H1 (cell line): ENCODE data around the gene PRKCZ. TPM values are rescaled to one million over a fixed set of nuclear protein-coding genes. Genes with fewer than 3 reads are reported as not detected.

ENCODE experiments used
- CTCF ChIA-PET: fragments of 300-600 bp; sonication (Branson Sonifier 250); formaldehyde crosslinking; loops from one replicate; lab custom pipeline; 2021; ENCODE audit not compliant: partially characterized antibody; lab: Charles Lee
- POLR2A ChIA-PET: fragments of 300-600 bp; sonication (Branson Sonifier 250); formaldehyde crosslinking; loops from one replicate; lab custom pipeline; 2021; ENCODE audit warnings: inconsistent platforms; ENCODE audit not compliant: partially characterized antibody; lab: Charles Lee
- DNase-seq, 2 experiments: peaks; one replicate each; pipeline versions ENCODE4 v3.0.0 to v3.0.0-alpha.2; 2010 to 2022; ENCODE audit warnings: low spot score in 2 of 2, low read depth in 1 of 2, mixed read lengths in 1 of 2
- FAIRE-seq: peaks from 2 replicates; lab custom pipeline; 2011; peaks lifted over from hg19 to GRCh38; lab: Jason Lieb, UNC
- H2AFZ ChIP-seq: 2 replicates; pipeline ENCODE4 v1.8.1; 2012; ENCODE audit warnings: low read length, inconsistent platforms
- H2AK5ac ChIP-seq: 2 replicates; pipeline ENCODE4 v1.6.1; 2013; ENCODE audit warnings: low read depth, low read length
- H2BK120ac ChIP-seq: replicated peaks from 2 replicates; pipeline ENCODE3; 2013; ENCODE audit warnings: low read depth, low read length, inconsistent platforms
- H2BK12ac ChIP-seq: 2 replicates; pipeline ENCODE4 v1.6.1; 2013; ENCODE audit warnings: low read depth, low read length
- H2BK15ac ChIP-seq: 2 replicates; pipeline ENCODE4 v1.6.1; 2013; ENCODE audit warnings: low read length
- H2BK20ac ChIP-seq: 2 replicates; pipeline ENCODE4 v1.6.1; 2013; ENCODE audit warnings: low read length
- H2BK5ac ChIP-seq: 2 replicates; pipeline ENCODE4 v1.6.1; 2013; ENCODE audit warnings: low read depth, low read length
- H3K14ac ChIP-seq: 2 replicates; pipeline ENCODE4 v1.6.1; 2013; ENCODE audit warnings: inconsistent platforms; ENCODE audit not compliant: insufficient read length
- H3K18ac ChIP-seq: 2 replicates; pipeline ENCODE4 v1.6.1; 2013; ENCODE audit warnings: low read length; ENCODE audit errors: extremely low read depth
- H3K23ac ChIP-seq: 2 replicates; pipeline ENCODE4 v1.6.1; 2013; ENCODE audit warnings: inconsistent platforms; ENCODE audit not compliant: insufficient read length
- H3K23me2 ChIP-seq: 2 replicates; pipeline ENCODE4 v1.6.1; 2013; ENCODE audit warnings: low read depth, low read length
- H3K27ac ChIP-seq: 2 replicates; pipeline ENCODE4 v1.6.1; 2011; ENCODE audit warnings: low read depth, low read length, inconsistent platforms
- H3K27me3 ChIP-seq, 4 experiments: replicated peaks in 1 of 4; 1 replicate in 1 of 4; 2 replicates in 3 of 4; pipeline versions ENCODE4 v1.6.1 to v1.8.1; 2011 to 2013; ENCODE audit warnings: low read length in 3 of 4, mild to moderate bottlenecking in 3 of 4, inconsistent platforms in 2 of 4, mixed read lengths in 2 of 4, moderate library complexity in 1 of 4; ENCODE audit not compliant: control insufficient read depth in 3 of 4, insufficient read depth in 3 of 4; ENCODE audit errors: extremely low read depth in 1 of 4
- H3K36me3 ChIP-seq, 4 experiments: 2 replicates each; pipeline versions ENCODE4 v1.6.1 to v1.8.1; 2011 to 2013; ENCODE audit warnings: mild to moderate bottlenecking in 4 of 4, low read length in 3 of 4, moderate library complexity in 2 of 4, control low read depth in 1 of 4, inconsistent platforms in 1 of 4; ENCODE audit not compliant: insufficient read depth in 4 of 4, control insufficient read depth in 2 of 4
- H3K4ac ChIP-seq: replicated peaks from 2 replicates; pipeline ENCODE3; 2013; ENCODE audit warnings: low read length, low read depth, mixed read lengths, inconsistent platforms; ENCODE audit not compliant: insufficient read length
- H3K4me1 ChIP-seq, 4 experiments: replicated peaks in 1 of 4; 1 replicate in 1 of 4; 2 replicates in 3 of 4; pipeline versions ENCODE4 v1.6.1 to v1.8.1; 2011 to 2013; ENCODE audit warnings: low read length in 3 of 4, inconsistent platforms in 2 of 4, mixed read lengths in 1 of 4; ENCODE audit not compliant: insufficient read depth in 4 of 4, control insufficient read depth in 3 of 4
- H3K4me2 ChIP-seq, 2 experiments: 2 replicates each; pipeline versions ENCODE4 v1.6.1 to v1.8.1; 2011 to 2013; ENCODE audit warnings: low read depth in 2 of 2, low read length in 2 of 2, control low read depth in 1 of 2, inconsistent platforms in 1 of 2, mild to moderate bottlenecking in 1 of 2; ENCODE audit not compliant: insufficient read depth in 1 of 2
- H3K4me3 ChIP-seq, 4 experiments: fragments of 200-600, 300-600 bp in 1 of 4; sonication (generic), shearing (Covaris generic), sonication (Bioruptor Twin) in 1 of 4; 2 replicates each; pipeline versions ENCODE4 v1.5.1 to v1.8.1; 2011 to 2016; ENCODE audit warnings: low read length in 4 of 4, low read depth in 3 of 4, control low read depth in 2 of 4, inconsistent platforms in 2 of 4, mild to moderate bottlenecking in 2 of 4, mixed read lengths in 1 of 4, moderate library complexity in 1 of 4; ENCODE audit not compliant: insufficient read depth in 2 of 4; ENCODE audit errors: extremely low read depth in 1 of 4
- H3K56ac ChIP-seq: replicated peaks from 2 replicates; pipeline ENCODE3; 2013; ENCODE audit warnings: low read depth, mild to moderate bottlenecking, mixed read lengths, low read length, inconsistent platforms; ENCODE audit not compliant: insufficient read length
- H3K79me1 ChIP-seq: 2 replicates; pipeline ENCODE4 v1.6.1; 2013; ENCODE audit warnings: low read depth, low read length, control low read depth
- H3K79me2 ChIP-seq, 2 experiments: 2 replicates each; pipeline versions ENCODE4 v1.6.1 to v1.8.1; 2012 to 2013; ENCODE audit warnings: low read length in 2 of 2, mild to moderate bottlenecking in 2 of 2, inconsistent platforms in 1 of 2; ENCODE audit not compliant: insufficient read depth in 2 of 2, control insufficient read depth in 1 of 2
- H3K9ac ChIP-seq, 4 experiments: replicated peaks in 1 of 4; 1 replicate in 1 of 4; 2 replicates in 3 of 4; pipeline versions ENCODE4 v1.6.1 to v1.8.1; 2011 to 2013; ENCODE audit warnings: low read depth in 3 of 4, low read length in 3 of 4, control low read depth in 2 of 4, mild to moderate bottlenecking in 2 of 4, moderate library complexity in 2 of 4, inconsistent platforms in 1 of 4; ENCODE audit errors: extremely low read depth in 1 of 4
- H3K9me3 ChIP-seq, 2 experiments: 2 replicates each; pipeline versions ENCODE4 v1.6.1 to v1.8.1; 2012 to 2013; ENCODE audit warnings: mild to moderate bottlenecking in 2 of 2, moderate library complexity in 2 of 2, control low read depth in 1 of 2, inconsistent platforms in 1 of 2, low read depth in 1 of 2, low read length in 1 of 2, mixed read lengths in 1 of 2; ENCODE audit not compliant: insufficient read depth in 2 of 2
- H4K20me1 ChIP-seq, 2 experiments: replicated peaks in 1 of 2; 2 replicates each; pipeline versions ENCODE3 to v1.8.1; 2011 to 2013; ENCODE audit warnings: inconsistent platforms in 2 of 2, low read length in 2 of 2, mild to moderate bottlenecking in 1 of 2; ENCODE audit not compliant: insufficient read depth in 2 of 2, control insufficient read depth in 1 of 2
- H4K5ac ChIP-seq: 2 replicates; pipeline ENCODE4 v1.6.1; 2013; ENCODE audit warnings: low read length, low read depth, mixed read lengths, inconsistent platforms; ENCODE audit not compliant: insufficient read length
- H4K8ac ChIP-seq: 2 replicates; pipeline ENCODE4 v1.8.0; 2013; ENCODE audit warnings: mild to moderate bottlenecking, moderate library complexity, low read length, inconsistent platforms; ENCODE audit not compliant: insufficient read depth; ENCODE audit errors: extremely low read depth
- H4K91ac ChIP-seq: replicated peaks from 2 replicates; pipeline ENCODE3; 2013; ENCODE audit warnings: low read length, mixed read lengths, inconsistent platforms; ENCODE audit not compliant: insufficient read length
- EGR1 ChIP-seq: IDR thresholded peaks from 2 replicates; pipeline ENCODE4 v1.6.1; 2011; ENCODE audit warnings: low read depth, low read length, borderline replicate concordance
- EZH2 ChIP-seq: fragments of 200-600 bp; sonication (generic); IDR thresholded peaks from 2 replicates; pipeline ENCODE4 v1.7.1; 2012; ENCODE audit warnings: low read depth, mild to moderate bottlenecking, moderate library complexity, low read length, inconsistent platforms; ENCODE audit not compliant: severe bottlenecking
- HDAC2 ChIP-seq, 2 experiments: fragments of 300-600 bp in 1 of 2; sonication (generic) in 1 of 2; IDR thresholded peaks; 2 replicates each; pipeline ENCODE4 v1.6.1; 2011 to 2012; ENCODE audit warnings: low read depth in 2 of 2, low read length in 2 of 2, mild to moderate bottlenecking in 2 of 2, moderate library complexity in 2 of 2, borderline replicate concordance in 1 of 2, inconsistent platforms in 1 of 2
- HDAC6 ChIP-seq: IDR thresholded peaks from one replicate; pipeline ENCODE4 v1.7.1; 2012; ENCODE audit warnings: low read depth, mild to moderate bottlenecking, inconsistent platforms, low read length, moderate library complexity
- RFX5 ChIP-seq: IDR thresholded peaks from 2 replicates; pipeline ENCODE4 v1.6.1; 2011; ENCODE audit warnings: low read depth, low read length, improper control_type of control experiment, borderline replicate concordance
- WGBS, 2 experiments: shearing (Covaris generic) in 1 of 2; methylation state at CpG; one replicate each; pipeline versions ENCODE4 v1.1.6 to v1.1.7; 2013 to 2015; ENCODE audit warnings: low lambda C conversion rate in 2 of 2, mixed read lengths in 2 of 2, inconsistent platforms in 1 of 2, low coverage in 1 of 2, missing lambda C conversion rate in 1 of 2; ENCODE audit not compliant: insufficient replicate concordance in 2 of 2, insufficient coverage in 1 of 2, insufficient read length in 1 of 2; ENCODE audit errors: extremely low coverage in 1 of 2, missing lambda C conversion rate in 1 of 2; 5-methylcytosine and 5-hydroxymethylcytosine counted together
- polyA plus RNA-seq, 7 experiments: library from polyadenylated mRNA; depleted of rRNA in 3 of 7; stranded (reverse) in 5 of 7; unstranded in 2 of 7; fragments of >200 nt in 5 of 7; fragments of 200-250 nt in 2 of 7; gene quantifications; 1 replicate in 5 of 7; 2 replicates in 1 of 7; 4 replicates in 1 of 7; pipeline versions ENCODE4 v1.2.1 to v1.2.3, GENCODE V29; 2011 to 2013; ENCODE audit warnings: missing spikeins in 2 of 7, mixed read lengths in 2 of 7
- total RNA-seq: library from RNA; stranded (reverse); fragmentation: NEBNext Ultra II Directional; extraction: Animal tissue kit (Norgen Biotek cat#: 25700); gene quantifications from 2 replicates; pipeline ENCODE4 v1.2.1, GENCODE V29; 2021
- TF ChIP-seq, protein P1 (sequence below): IDR thresholded peaks from 2 replicates; pipeline ENCODE4 v1.6.1; 2012; ENCODE audit warnings: inconsistent platforms
- TF ChIP-seq, protein P2 (sequence below): IDR thresholded peaks from 2 replicates; pipeline ENCODE4 v1.6.1; 2011; ENCODE audit warnings: low read depth, mild to moderate bottlenecking, low read length; ENCODE audit not compliant: insufficient read depth

The PRKCZ gene
- total and polyA plus RNA-seq, 2 of the 8 experiments (the other 6 are each of a cell fraction or from before 2014, with no cell fraction given): 37.4 to 45.1 TPM

DNA sequence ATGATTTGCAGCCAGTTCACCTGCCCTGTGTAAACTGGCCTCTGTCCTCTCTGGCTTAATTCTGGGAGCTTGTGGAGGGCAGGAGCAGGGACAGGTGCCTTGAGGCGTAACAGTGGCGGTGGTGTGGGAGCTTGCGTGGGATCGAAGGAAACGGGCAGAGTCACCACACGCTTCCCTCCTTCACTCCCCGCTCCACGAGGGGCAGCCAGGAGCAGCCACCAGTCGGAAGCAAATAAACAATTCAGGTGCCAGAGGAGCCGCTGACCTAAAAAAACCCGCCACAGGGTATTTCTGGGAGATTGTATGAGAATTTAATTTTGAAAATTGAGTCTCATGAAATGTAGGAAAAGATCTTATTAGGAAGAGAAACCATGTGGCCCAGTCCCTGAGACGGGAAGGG is 118.3 kb downstream of the PRKCZ start:
- POLR2A ChIA-PET: no interaction called here
- no peak overlapping the region for H3K4me2 ChIP-seq
- no peak overlapping the region for H3K14ac ChIP-seq
- H2AK5ac ChIP-seq: no peak overlapping the region
- DNase-seq (no peak), FAIRE-seq (no peak)
- WGBS, 2 experiments: 82% methylated on average over 12 of the region's 12 CpGs; no CpG with 5 or more reads in 1 of the 2 experiments
- H2BK15ac ChIP-seq: no peak overlapping the region
- no peak for TF ChIP-seq EZH2
- TF ChIP-seq, protein P1, sequence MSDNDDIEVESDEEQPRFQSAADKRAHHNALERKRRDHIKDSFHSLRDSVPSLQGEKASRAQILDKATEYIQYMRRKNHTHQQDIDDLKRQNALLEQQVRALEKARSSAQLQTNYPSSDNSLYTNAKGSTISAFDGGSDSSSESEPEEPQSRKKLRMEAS: no peak
- no peak for TF ChIP-seq RFX5
- TF ChIP-seq HDAC6: no peak
- no peak for TF ChIP-seq EGR1
- TF ChIP-seq HDAC2 (IDR thresholded peaks at IDR 0.05; ENCODE audit: borderline replicate concordance in 1 of 2, low read depth in 2 of 2, low read length in 2 of 2): no peak
- TF ChIP-seq, protein P2, sequence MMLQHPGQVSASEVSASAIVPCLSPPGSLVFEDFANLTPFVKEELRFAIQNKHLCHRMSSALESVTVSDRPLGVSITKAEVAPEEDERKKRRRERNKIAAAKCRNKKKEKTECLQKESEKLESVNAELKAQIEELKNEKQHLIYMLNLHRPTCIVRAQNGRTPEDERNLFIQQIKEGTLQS: no peak
- no peak overlapping the region for H4K5ac ChIP-seq
- peaks cover 0 to 6% of the 10 kb centered on the region in 2 experiments for H4K20me1 ChIP-seq
- no peak overlapping the region for H3K56ac ChIP-seq
- no peak overlapping the region for H3K4me3 ChIP-seq
- H2AFZ ChIP-seq: no peak overlapping the region
- no peaks in the 10 kb centered on the region for H3K27me3 ChIP-seq
- no peak overlapping the region for H2BK20ac ChIP-seq
- H3K23me2 ChIP-seq: no peaks in the 10 kb centered on the region
- peaks cover 0 to 6% (median under 1%) of the 10 kb centered on the region in 4 experiments; a peak in 3 of 8 replicates for H3K36me3 ChIP-seq
- H4K91ac ChIP-seq: no peak overlapping the region
- H3K4me1 ChIP-seq: peaks cover 0 to 3% (median 0%) of the 10 kb centered on the region in 4 experiments; a peak in 2 of 7 replicates
- H2BK12ac ChIP-seq: no peak overlapping the region
- no peak overlapping the region for H4K8ac ChIP-seq
- CTCF ChIA-PET: interaction anchor here (0.7 kb wide), 2 partner anchors 9 to 272 kb away, joined by 3 read pairs; no protein-coding TSS in a partner anchor
- no peak overlapping the region for H3K18ac ChIP-seq
- H3K27ac ChIP-seq: no peak overlapping the region
- no peak overlapping the region for H2BK5ac ChIP-seq
- no peak overlapping the region for H3K23ac ChIP-seq
- no peak overlapping the region for H2BK120ac ChIP-seq
- no peak overlapping the region for H3K4ac ChIP-seq
- no peaks in the 10 kb centered on the region; a peak in 1 of 4 replicates for H3K79me2 ChIP-seq
- no peaks in the 10 kb centered on the region for H3K9me3 ChIP-seq
- no peaks in the 10 kb centered on the region; the same call in none of the 2 replicates for H3K79me1 ChIP-seq
- H3K9ac ChIP-seq: no peak overlapping the region
